ENCODE results near the gene TMEM108.

DNA sequence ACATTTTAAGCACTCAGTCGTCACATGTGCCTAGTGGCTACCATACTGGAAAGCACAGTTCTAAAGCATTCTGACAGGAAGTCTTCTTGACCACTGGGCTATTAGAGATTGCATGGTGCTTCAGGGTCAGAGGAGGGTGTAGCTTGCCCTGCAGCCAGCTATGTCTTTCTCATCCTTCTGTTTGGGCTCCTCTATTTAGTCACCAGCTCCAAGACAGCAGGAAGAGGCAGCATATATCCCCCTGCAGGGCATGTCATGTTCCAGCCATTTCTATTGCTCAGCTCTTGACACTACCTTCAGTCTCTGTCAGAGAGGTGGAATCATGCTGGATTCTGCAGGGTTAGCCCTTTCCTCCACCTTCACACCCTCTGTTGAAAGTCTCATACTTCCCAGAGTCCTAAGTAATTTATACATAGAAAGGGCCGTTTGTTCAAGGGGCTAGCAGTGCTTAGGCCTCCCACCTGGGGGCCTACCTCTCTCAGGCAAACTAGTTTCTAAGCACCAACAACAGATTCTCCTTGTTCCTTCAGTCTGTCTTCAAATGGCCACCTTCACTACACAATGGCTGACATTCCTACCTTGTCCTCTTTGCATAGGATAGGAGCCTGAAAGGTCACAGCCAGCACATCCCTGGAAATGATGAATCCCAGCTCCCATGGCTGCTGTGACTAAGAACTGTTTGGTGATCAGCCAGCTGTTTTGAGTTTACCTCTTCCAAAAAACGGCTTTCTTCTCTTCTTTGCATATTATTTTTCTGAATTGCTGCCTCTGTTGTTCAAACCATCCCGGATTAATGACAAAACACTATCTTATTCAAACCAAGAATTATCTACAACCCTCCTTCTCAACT is 246.0 kb downstream of the TMEM108 start:
- TF ChIP-seq, protein P1, sequence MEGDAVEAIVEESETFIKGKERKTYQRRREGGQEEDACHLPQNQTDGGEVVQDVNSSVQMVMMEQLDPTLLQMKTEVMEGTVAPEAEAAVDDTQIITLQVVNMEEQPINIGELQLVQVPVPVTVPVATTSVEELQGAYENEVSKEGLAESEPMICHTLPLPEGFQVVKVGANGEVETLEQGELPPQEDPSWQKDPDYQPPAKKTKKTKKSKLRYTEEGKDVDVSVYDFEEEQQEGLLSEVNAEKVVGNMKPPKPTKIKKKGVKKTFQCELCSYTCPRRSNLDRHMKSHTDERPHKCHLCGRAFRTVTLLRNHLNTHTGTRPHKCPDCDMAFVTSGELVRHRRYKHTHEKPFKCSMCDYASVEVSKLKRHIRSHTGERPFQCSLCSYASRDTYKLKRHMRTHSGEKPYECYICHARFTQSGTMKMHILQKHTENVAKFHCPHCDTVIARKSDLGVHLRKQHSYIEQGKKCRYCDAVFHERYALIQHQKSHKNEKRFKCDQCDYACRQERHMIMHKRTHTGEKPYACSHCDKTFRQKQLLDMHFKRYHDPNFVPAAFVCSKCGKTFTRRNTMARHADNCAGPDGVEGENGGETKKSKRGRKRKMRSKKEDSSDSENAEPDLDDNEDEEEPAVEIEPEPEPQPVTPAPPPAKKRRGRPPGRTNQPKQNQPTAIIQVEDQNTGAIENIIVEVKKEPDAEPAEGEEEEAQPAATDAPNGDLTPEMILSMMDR (conservative IDR thresholded peaks at IDR 0.05; ENCODE audit: low read length), result peak; percentile 40; the same call in 1 of the 2 replicates
- TF ChIP-seq EZH2phosphoT487 (IDR thresholded peaks at IDR 0.05; ENCODE audit: borderline replicate concordance, low read depth, low read length), result no peak
